WI38 (cell line): ENCODE measurements around the gene CUX1.
"Not testable (repeated sequence)": the region's sequence is repeated elsewhere in the genome, so short reads cannot be mapped to it uniquely, and the experiment has no call there.

Source experiments
- H3K4me3 ChIP-seq: 2 replicates; pipeline ENCODE4 v1.5.1; 2011; ENCODE audit warnings: low read depth, mild to moderate bottlenecking, control low read depth, low read length
- CTCF ChIP-seq: IDR thresholded peaks from 2 replicates; pipeline ENCODE4 v1.5.1; 2012; ENCODE audit warnings: low read depth, mild to moderate bottlenecking, control low read depth, low read length

CUX1 gene

GRCh38 chr7:101921061-101921460 lies 103.6 kb downstream of the CUX1 start:
- no peak for TF ChIP-seq CTCF
- H3K4me3 ChIP-seq = no peak overlapping the region

GRCh38 chr7:101921546-101922489 lies 104.4 kb downstream of the CUX1 start:
- not testable (repeated sequence) for H3K4me3 ChIP-seq

GRCh38 chr7:101922631-101923601 lies 105.5 kb downstream of the CUX1 start:
- no peak for TF ChIP-seq CTCF
- H3K4me3 ChIP-seq = no peak overlapping the region

GRCh38 chr7:101923602-101923985 lies 106.2 kb downstream of the CUX1 start:
- H3K4me3 ChIP-seq = no peak overlapping the region
- TF ChIP-seq CTCF = no peak

- TF ChIP-seq CTCF = no peak
- no peak overlapping the region for H3K4me3 ChIP-seq
Observed at GRCh38 chr7:101924171-101924570, 106.7 kb downstream of the CUX1 start.

- no peak for TF ChIP-seq CTCF
- H3K4me3 ChIP-seq = no peak overlapping the region
Observed at GRCh38 chr7:101926265-101926664, 108.8 kb downstream of the CUX1 start.

GRCh38 chr7:101927389-101927788 lies 110.0 kb downstream of the CUX1 start:
- no peak overlapping the region for H3K4me3 ChIP-seq
- no peak for TF ChIP-seq CTCF
